Heart right ventricle (tissue), 16 donors: ENCODE results near the gene TMEM182. TPM values are rescaled to one million over a fixed set of nuclear protein-coding genes. Genes with fewer than 3 reads are reported as not detected.

Experiments
- ATAC-seq, 8 donors: fragments of 200-7000 bp; cut with Tn5 transposase; one replicate each; pipeline ENCODE4 v1.9.1; 2020; ENCODE audit warnings: mild to moderate bottlenecking in 8 of 8, moderate library complexity in 8 of 8, moderate number of reproducible peaks in 1 of 8
- DNase-seq, 2 donors: peaks; one replicate each; pipeline ENCODE4 v3.0.0-alpha.2; 2020
- H3K27ac ChIP-seq, 10 donors: fragments of 200-600 bp; sonication (generic) in 2 of 10; one replicate each; pipeline versions ENCODE4 v1.5.0 to v1.8.0; 2020 to 2022; ENCODE audit warnings: mild to moderate bottlenecking in 3 of 10
- H3K27me3 ChIP-seq, 7 donors: fragments of 200-600 bp; one replicate each; pipeline ENCODE4 v1.8.0; 2021 to 2022; ENCODE audit warnings: mild to moderate bottlenecking in 2 of 7
- H3K36me3 ChIP-seq, 9 donors: fragments of 200-600 bp; sonication (generic) in 1 of 9; one replicate each; pipeline versions ENCODE4 v1.5.0 to v1.8.0; 2020 to 2022; ENCODE audit warnings: mild to moderate bottlenecking in 2 of 9
- H3K4me1 ChIP-seq, 9 donors: fragments of 200-600 bp; sonication (generic) in 1 of 9; one replicate each; pipeline versions ENCODE4 v1.5.0 to v1.8.0; 2020 to 2022; ENCODE audit warnings: mild to moderate bottlenecking in 4 of 9
- H3K4me3 ChIP-seq, 10 donors: fragments of 200-600 bp; sonication (generic) in 2 of 10; one replicate each; pipeline versions ENCODE4 v1.5.0 to v1.8.0; 2020 to 2022; ENCODE audit warnings: mild to moderate bottlenecking in 7 of 10, moderate library complexity in 2 of 10
- H3K9me3 ChIP-seq, 11 donors: fragments of 200-600 bp in 10 of 11; sonication (generic) in 2 of 11; one replicate each; pipeline versions ENCODE4 v1.5.0 to v1.8.0; 2013 to 2022; ENCODE audit warnings: mild to moderate bottlenecking in 2 of 11, control low read depth in 1 of 11, moderate library complexity in 1 of 11
- WGBS, 2 donors: extraction: QIAGEN DNeasy Blood & Tissue Kit; methylation state at CpG; one replicate each; pipeline ENCODE4 v1.1.7; 2013; ENCODE audit warnings: inconsistent platforms in 1 of 2; 5-methylcytosine and 5-hydroxymethylcytosine counted together
- intact Hi-C, 10 donors: fragments of 100-400 bp; cut with DNase I; formaldehyde crosslinking; loops; one replicate each; pipeline versions ENCODE4 v1.11.1 to v1.14.2; 2022
- polyA plus RNA-seq, 2 donors: library from polyadenylated mRNA; stranded (reverse); fragments of 200-250 nt; gene quantifications; one replicate each; pipeline ENCODE4 v1.2.3, GENCODE V29; 2013
- total RNA-seq, 10 donors: library from RNA; stranded (reverse); fragmentation: NEBNext Ultra II Directional in 3 of 10; extraction: Animal tissue kit (Norgen Biotek cat#: 25700) in 3 of 10; gene quantifications; one replicate each; pipeline versions ENCODE4 v1.2.1 to v1.2.4, GENCODE V29; 2021 to 2023
- TF ChIP-seq, protein P1 (sequence below), 9 donors: fragments of 200-600 bp; sonication (generic) in 2 of 9; IDR thresholded peaks; one replicate each; pipeline versions ENCODE4 v1.5.0 to v1.8.0; 2021 to 2022; ENCODE audit warnings: antibody characterized with exemption in 9 of 9, mild to moderate bottlenecking in 5 of 9, moderate library complexity in 1 of 9
- donor health status: Arrhythmogenic right ventricular cardiomyopathy.
- donor health status: ischemic (EF 13 %, LVEDD 7.1; RV severe dilation, severe dysfunction).
- donor health status: healthy with polysubstance abuse.
- donor health status: DM: no; HTN: yes; CAD: no.
- donor health status: DM: no; HTN: no; CAD: no.
- donor health status: ischemic (EF 25% LVEDD 6.9; RV normal size, moderate dysfunction).
- donor health status: ischemic (EF 25% LVEDD 5.7; RV mildly dilated, moderate dysfunction).
- donor health status: healthy.
- donor health status: DM: yes; HTN: yes; CAD: no.
- donor health status: Ischemic cardiomyopathy.
- donor health status: ischemic (EF 35%, LVEDD 5.7; RV mildly dilated, moderate dysfunction).
- donor health status: nonischemic (EF 11% LVEDD 7.7; RV severe dilation, severe dysfunction).
- donor health status: DM: yes; HTN: yes; CAD: no.
- donor health status: PGD.
- donor health status: ischemic (EF 29% LVEDD 5.4; RV normal size, mild dysfunction).
- donor health status: nonischemic (EF 23%, LVEDD 6.1; RV moderate dilation, normal function).

Gene TMEM182
- total and polyA plus RNA-seq, 12 donors = 10.1 to 225 (median 189) TPM

DNA sequence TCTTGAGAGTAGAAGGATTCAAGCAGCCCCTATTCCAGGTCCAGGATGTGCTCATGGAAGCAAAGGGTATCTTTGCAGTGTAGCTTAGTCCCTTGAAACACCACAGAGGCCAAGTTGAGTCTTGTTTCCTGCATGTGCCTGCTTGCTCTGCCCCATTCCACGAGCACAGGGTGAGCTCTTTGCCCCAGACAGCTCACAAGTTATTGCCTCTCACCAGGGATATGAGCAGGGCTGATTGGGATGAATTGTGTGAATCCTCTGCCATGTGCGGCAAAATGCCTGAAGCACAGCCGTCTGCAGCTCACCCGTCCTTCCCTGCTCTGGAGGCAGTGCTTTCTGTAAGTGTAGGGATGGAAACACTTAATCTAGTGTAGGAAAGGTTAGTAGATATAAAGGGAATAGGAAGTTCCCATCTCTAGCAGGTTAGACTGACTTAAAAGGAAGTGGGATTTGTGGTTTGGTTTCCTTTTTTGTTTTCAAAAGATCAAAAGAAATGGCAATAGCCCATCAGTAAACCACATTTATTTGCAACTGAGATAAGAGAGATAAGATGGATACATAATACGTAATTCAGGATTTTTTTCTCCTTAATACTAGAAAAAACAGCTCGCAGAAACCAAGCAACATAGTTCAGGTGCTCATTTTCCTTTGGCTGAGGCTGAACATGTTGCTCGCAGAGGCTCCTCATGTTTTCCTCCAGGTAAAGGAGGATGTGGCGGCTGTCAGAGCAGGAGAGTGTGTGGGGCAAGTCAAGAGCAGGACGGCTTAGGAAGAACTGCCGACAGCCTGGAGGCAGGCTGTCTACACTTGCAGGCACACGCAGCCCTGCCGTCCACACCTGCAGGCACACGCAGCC, 41.4 kb downstream of the TMEM182 start:
- no peak for DNase-seq
- TF ChIP-seq, protein P1, sequence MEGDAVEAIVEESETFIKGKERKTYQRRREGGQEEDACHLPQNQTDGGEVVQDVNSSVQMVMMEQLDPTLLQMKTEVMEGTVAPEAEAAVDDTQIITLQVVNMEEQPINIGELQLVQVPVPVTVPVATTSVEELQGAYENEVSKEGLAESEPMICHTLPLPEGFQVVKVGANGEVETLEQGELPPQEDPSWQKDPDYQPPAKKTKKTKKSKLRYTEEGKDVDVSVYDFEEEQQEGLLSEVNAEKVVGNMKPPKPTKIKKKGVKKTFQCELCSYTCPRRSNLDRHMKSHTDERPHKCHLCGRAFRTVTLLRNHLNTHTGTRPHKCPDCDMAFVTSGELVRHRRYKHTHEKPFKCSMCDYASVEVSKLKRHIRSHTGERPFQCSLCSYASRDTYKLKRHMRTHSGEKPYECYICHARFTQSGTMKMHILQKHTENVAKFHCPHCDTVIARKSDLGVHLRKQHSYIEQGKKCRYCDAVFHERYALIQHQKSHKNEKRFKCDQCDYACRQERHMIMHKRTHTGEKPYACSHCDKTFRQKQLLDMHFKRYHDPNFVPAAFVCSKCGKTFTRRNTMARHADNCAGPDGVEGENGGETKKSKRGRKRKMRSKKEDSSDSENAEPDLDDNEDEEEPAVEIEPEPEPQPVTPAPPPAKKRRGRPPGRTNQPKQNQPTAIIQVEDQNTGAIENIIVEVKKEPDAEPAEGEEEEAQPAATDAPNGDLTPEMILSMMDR (IDR thresholded peaks at IDR 0.05) = no peak
- Histone ChIP-seq H3K4me3 (no peak overlapping the region), H3K9me3 (peaks cover 0 to 38% (median 6%) of the 10 kb centered on the region in 11 donors), H3K36me3 (peaks cover 0 to 21% (median 8%) of the 10 kb centered on the region in 9 donors), H3K27me3 (no peaks in the 10 kb centered on the region), H3K4me1 (peaks cover 0 to 51% (median 18%) of the 10 kb centered on the region in 9 donors), H3K27ac (peak overlapping the region in 9 of 10 donors; percentile 55 to 88 (median 78))
- 59 to 67% methylated on average over 13 of the region's 13 CpGs for WGBS, 2 donors
- intact Hi-C loops = loop anchor here in 1 of 10 donors (2.0 kb wide), 1 partner anchor 40 kb away; the partner anchor contains the start of gene TMEM182
- peak in 5 of 8 donors; percentile 7 to 43 (median 9) for ATAC-seq

DNA sequence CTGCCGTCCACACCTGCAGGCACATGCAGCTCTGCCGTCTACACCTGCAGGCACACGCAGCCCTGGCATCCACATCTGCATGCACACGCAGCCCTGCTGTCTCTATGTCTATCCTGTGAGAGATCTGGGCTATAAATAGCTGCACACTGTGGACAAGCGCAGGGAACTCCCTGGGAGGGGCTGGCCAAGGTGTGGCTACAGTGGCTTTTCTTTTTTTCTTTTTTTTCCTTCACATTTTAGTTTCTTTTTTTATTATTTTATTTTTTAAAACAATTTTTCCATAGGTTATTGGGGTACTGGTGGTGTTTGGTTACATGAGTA, 42.0 kb downstream of the TMEM182 start:
- TF ChIP-seq, protein P1 (IDR thresholded peaks at IDR 0.05) = no peak
- peaks cover 0 to 54% (median 18%) of the 10 kb centered on the region in 9 donors for H3K4me1 ChIP-seq
- H3K27me3 ChIP-seq = no peaks in the 10 kb centered on the region
- H3K27ac ChIP-seq = peak overlapping the region in 8 of 10 donors; percentile 55 to 88 (median 78)
- no peak overlapping the region for H3K4me3 ChIP-seq
- WGBS, 2 donors = 47 to 69% methylated on average over 5 of the region's 5 CpGs
- H3K9me3 ChIP-seq = peaks cover 0 to 38% (median 6%) of the 10 kb centered on the region in 11 donors
- DNase-seq (no peak), ATAC-seq (peak in 5 of 8 donors; percentile 29 to 64 (median 38))
- intact Hi-C loops = loop anchor here in 1 of 10 donors (2.0 kb wide), 1 partner anchor 41 kb away; the partner anchor contains the start of gene TMEM182
- peaks cover 0 to 15% (median 5%) of the 10 kb centered on the region in 9 donors for H3K36me3 ChIP-seq

DNA sequence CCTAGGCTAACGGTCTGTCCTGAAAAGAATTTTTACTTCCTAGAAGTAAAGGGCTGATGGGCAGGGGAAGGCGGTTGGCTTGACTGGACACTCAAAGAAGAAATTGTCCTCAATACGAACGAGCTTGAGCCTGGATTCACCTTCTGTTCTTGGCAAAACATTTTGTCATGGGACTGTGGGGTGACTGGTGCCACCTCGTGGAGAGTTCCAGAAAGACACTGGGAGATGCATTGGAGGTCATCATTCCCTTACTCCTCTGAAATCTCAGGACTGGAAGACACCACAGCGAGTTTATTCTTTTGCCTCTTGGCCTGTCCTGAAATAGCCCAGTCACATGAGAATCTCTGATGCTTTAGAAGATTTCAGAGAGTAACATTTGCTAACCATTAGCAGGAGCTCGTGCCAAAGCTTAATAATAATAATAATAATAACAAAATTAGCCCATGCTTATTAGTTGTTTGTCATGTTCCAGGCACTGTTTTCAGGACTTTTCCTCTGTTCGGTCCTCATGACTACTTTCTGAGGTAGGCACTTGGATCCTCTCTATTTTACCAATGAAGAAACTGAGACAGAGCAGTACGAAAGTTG, 44.5 kb downstream of the TMEM182 start:
- Histone ChIP-seq H3K4me3 (no peak overlapping the region), H3K9me3 (peaks cover 0 to 15% (median under 1%) of the 10 kb centered on the region in 11 donors), H3K27ac (peak overlapping the region in 6 of 10 donors; percentile 1 to 46 (median 36)), H3K4me1 (peaks cover 0 to 60% (median 18%) of the 10 kb centered on the region in 9 donors), H3K36me3 (no peaks in the 10 kb centered on the region), H3K27me3 (no peaks in the 10 kb centered on the region)
- DNase-seq = peak; percentile 48 to 78
- 28 to 29% methylated on average over 9 of the region's 9 CpGs for WGBS, 2 donors
- ATAC-seq = peak; percentile 51 to 70 (median 66)
- intact Hi-C loops = loop anchor here (1.0 to 5.0 kb wide), 5 partner anchors 48 to 54 kb away; no protein-coding TSS in a partner anchor
- TF ChIP-seq, protein P1 (IDR thresholded peaks at IDR 0.05) = peak; percentile 54 to 87 (median 80)
